Fibroblast of skin of right biceps (primary cell): ENCODE measurements around the gene ST8SIA4.

Experiments
- DNase-seq: peaks from one replicate; pipeline ENCODE4 v3.0.0-alpha.2; 2013

The ST8SIA4 gene

GRCh38 chr5:100903039-100903887 lies at the start of gene ST8SIA4:
Gene ST8SIA4 (minus strand): TSS chr5:100903282. CDS start chr5:100902955, 327 bp downstream.
- peak; percentile 72 for DNase-seq

GRCh38 chr5:100950985-100951384 lies 47.9 kb upstream of the ST8SIA4 start:
- DNase-seq: no peak

- DNase-seq: no peak
Measured at GRCh38 chr5:100913298-100913697, 10.2 kb upstream of the ST8SIA4 start.

GRCh38 chr5:100909034-100909433 lies 6.0 kb upstream of the ST8SIA4 start:
- DNase-seq: no peak

- no peak for DNase-seq
Measured at GRCh38 chr5:100905259-100905914, 2.3 kb upstream of the ST8SIA4 start.

- no peak for DNase-seq
Measured at GRCh38 chr5:100904259-100904861, 1.3 kb upstream of the ST8SIA4 start.

GRCh38 chr5:100902440-100903038 lies 543 bp downstream of the ST8SIA4 start:
- DNase-seq: no peak

- DNase-seq: no peak
Measured at GRCh38 chr5:100901821-100902341, 1.2 kb downstream of the ST8SIA4 start.

GRCh38 chr5:100900796-100901781 lies 2.0 kb downstream of the ST8SIA4 start:
- DNase-seq: peak; percentile 65

GRCh38 chr5:100900142-100900795 lies 2.8 kb downstream of the ST8SIA4 start:
- peak; percentile 33 for DNase-seq

GRCh38 chr5:100899675-100900074 lies 3.4 kb downstream of the ST8SIA4 start:
- DNase-seq: no peak

GRCh38 chr5:100898504-100899346 lies 4.4 kb downstream of the ST8SIA4 start:
- DNase-seq: no peak

GRCh38 chr5:100896054-100896453 lies 7.0 kb downstream of the ST8SIA4 start:
- DNase-seq: no peak

- DNase-seq: no peak
Measured at GRCh38 chr5:100890461-100891008, 12.5 kb downstream of the ST8SIA4 start.

- no peak for DNase-seq
Measured at GRCh38 chr5:100889896-100890295, 13.2 kb downstream of the ST8SIA4 start.

- no peak for DNase-seq
Measured at GRCh38 chr5:100889165-100889743, 13.8 kb downstream of the ST8SIA4 start.

GRCh38 chr5:100877274-100877673 lies 25.8 kb downstream of the ST8SIA4 start:
- DNase-seq: no peak

- no peak for DNase-seq
Measured at GRCh38 chr5:100872408-100873190, 30.5 kb downstream of the ST8SIA4 start.
